Parathyroid adenoma (tissue), 2 donors: ENCODE data around the gene ST6GALNAC6.
A peak's percentile ranks its signal among the peaks of the same experiment; 100 is the strongest.
"Not testable (repeated sequence)": the region's sequence is repeated elsewhere in the genome, so short reads cannot be mapped to it uniquely, and the experiment has no call there.

ENCODE experiments used
- H2AFZ ChIP-seq: fragments of 300-600 bp; sonication (generic); one replicate; pipeline ENCODE4 v1.7.0; 2017; ENCODE audit warnings: antibody characterized with exemption, mild to moderate bottlenecking
- H3K27ac ChIP-seq: fragments of 300-600 bp; sonication (generic); one replicate; pipeline ENCODE4 v1.7.0; 2017
- H3K27me3 ChIP-seq: fragments of 300-600 bp; sonication (generic); one replicate; pipeline ENCODE4 v1.7.0; 2017; ENCODE audit warnings: low read length; ENCODE audit not compliant: control insufficient read depth, insufficient read depth
- H3K36me3 ChIP-seq: fragments of 300-600 bp; sonication (generic); one replicate; pipeline ENCODE4 v1.7.0; 2017; ENCODE audit warnings: low read length; ENCODE audit not compliant: control insufficient read depth, insufficient read depth
- H3K4me1 ChIP-seq: fragments of 300-600 bp; sonication (generic); one replicate; pipeline ENCODE4 v1.7.0; 2017; ENCODE audit warnings: control low read depth
- H3K4me2 ChIP-seq: fragments of 300-600 bp; sonication (generic); one replicate; pipeline ENCODE4 v1.7.0; 2017; ENCODE audit warnings: low read length
- H3K4me3 ChIP-seq: fragments of 300-600 bp; sonication (generic); one replicate; pipeline ENCODE4 v1.7.0; 2017; ENCODE audit warnings: low read depth, low read length
- H3K79me2 ChIP-seq: fragments of 300-600 bp; sonication (generic); one replicate; pipeline ENCODE4 v1.7.0; 2017; ENCODE audit warnings: control low read depth
- H3K9ac ChIP-seq: fragments of 300-600 bp; sonication (generic); one replicate; pipeline ENCODE4 v1.7.0; 2017; ENCODE audit warnings: mild to moderate bottlenecking
- H3K9me3 ChIP-seq: fragments of 300-600 bp; sonication (generic); one replicate; pipeline ENCODE4 v1.7.0; 2017; ENCODE audit warnings: low read length; ENCODE audit not compliant: control insufficient read depth
- CTCF ChIP-seq: fragments of 300-600 bp; sonication (generic); IDR thresholded peaks from one replicate; pipeline ENCODE4 v1.7.0; 2017; ENCODE audit warnings: antibody characterized with exemption, mild to moderate bottlenecking
- donor health status: primary hyperparathyroidism.

ST6GALNAC6 gene

GRCh38 chr9:127838375-127839078, 60.9 kb downstream of the ST6GALNAC6 start:
- H2AFZ ChIP-seq: no peak overlapping the region
- no peak overlapping the region for H3K9ac ChIP-seq
- no peak for TF ChIP-seq CTCF
- H3K79me2 ChIP-seq: no peaks in the 10 kb centered on the region
- H3K36me3 ChIP-seq: no peaks in the 10 kb centered on the region
- no peaks in the 10 kb centered on the region for H3K27me3 ChIP-seq
- no peaks in the 10 kb centered on the region for H3K4me1 ChIP-seq
- H3K27ac ChIP-seq: peak overlapping the region; percentile 65
- no peak overlapping the region for H3K4me3 ChIP-seq
- no peak overlapping the region for H3K4me2 ChIP-seq
- no peaks in the 10 kb centered on the region for H3K9me3 ChIP-seq

GRCh38 chr9:127837346-127837745, 62.1 kb downstream of the ST6GALNAC6 start:
- Histone ChIP-seq H3K4me2 (no peak overlapping the region), H3K79me2 (no peaks in the 10 kb centered on the region), H3K27me3 (no peaks in the 10 kb centered on the region), H2AFZ (no peak overlapping the region), H3K27ac (no peak overlapping the region), H3K9ac (no peak overlapping the region), H3K9me3 (no peaks in the 10 kb centered on the region), H3K4me3 (no peak overlapping the region), H3K36me3 (no peaks in the 10 kb centered on the region), H3K4me1 (no peaks in the 10 kb centered on the region)
- no peak for TF ChIP-seq CTCF

DNA sequence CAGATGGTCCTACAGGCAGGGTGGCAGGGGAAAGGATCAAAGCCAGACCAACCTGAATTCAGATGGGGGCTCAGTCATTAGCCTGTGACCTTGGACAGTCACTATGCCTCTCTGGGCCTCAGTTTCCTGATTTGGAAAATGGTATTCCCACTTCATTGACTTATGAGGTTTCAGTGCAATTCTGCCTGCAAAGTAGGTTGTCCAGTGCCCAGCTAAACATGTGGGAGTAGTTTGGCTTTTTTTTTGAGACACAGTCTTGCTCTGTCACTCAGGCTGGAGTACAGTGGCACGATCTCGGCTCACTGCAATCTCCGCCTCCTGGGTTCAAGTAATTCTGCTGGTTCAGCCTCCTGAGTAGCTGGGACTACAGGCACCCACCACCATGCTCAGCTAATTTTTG, 62.8 kb downstream of the ST6GALNAC6 start:
- H3K36me3 ChIP-seq, H3K9me3 ChIP-seq, H3K27ac ChIP-seq, H3K4me1 ChIP-seq, H3K4me2 ChIP-seq, H3K27me3 ChIP-seq, H3K79me2 ChIP-seq, H3K9ac ChIP-seq, H3K4me3 ChIP-seq, H2AFZ ChIP-seq: not testable (repeated sequence)

DNA sequence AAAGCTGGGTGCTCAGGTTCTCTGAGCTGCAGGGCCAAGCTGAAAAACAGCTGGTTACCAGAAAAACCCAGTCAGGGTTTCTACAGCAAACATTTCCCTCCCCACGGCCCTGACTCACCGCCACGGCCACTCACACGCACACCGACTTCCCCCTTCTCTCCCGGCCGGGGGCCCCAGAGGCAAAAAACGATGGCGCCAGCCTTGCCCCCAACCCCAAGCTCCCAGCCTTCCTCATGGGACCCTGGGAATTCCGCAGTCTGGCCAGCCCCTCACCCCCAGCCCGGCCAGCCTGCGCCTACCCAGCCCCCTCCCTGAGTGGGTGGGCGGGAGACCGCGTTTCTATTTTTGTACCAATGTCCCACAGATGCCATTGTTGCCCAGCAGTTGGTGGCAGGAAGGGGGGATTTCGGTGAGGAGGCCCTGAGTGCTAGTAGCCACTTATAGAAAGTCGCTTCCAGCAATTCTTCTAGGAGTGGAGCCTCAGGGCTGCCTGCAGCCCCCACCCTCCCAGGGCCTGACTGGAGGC, 63.3 kb downstream of the ST6GALNAC6 start:
- Histone ChIP-seq H3K9ac (no peak overlapping the region), H3K4me1 (no peaks in the 10 kb centered on the region), H3K27me3 (no peaks in the 10 kb centered on the region), H3K9me3 (no peaks in the 10 kb centered on the region), H3K4me2 (no peak overlapping the region), H2AFZ (no peak overlapping the region), H3K4me3 (no peak overlapping the region), H3K27ac (peak overlapping the region; percentile 49), H3K36me3 (no peaks in the 10 kb centered on the region), H3K79me2 (no peaks in the 10 kb centered on the region)
- TF ChIP-seq CTCF: no peak
